HG03039 (cell line): ENCODE results near the gene IGSF23.

Experiments
- ATAC-seq: cut with Tn5 transposase; IDR thresholded peaks from one replicate; pipeline ENCODE4 v1.9.1; 2021; ENCODE audit warnings: mild to moderate bottlenecking, moderate library complexity; ENCODE audit not compliant: unreplicated experiment

IGSF23 gene, protein sequence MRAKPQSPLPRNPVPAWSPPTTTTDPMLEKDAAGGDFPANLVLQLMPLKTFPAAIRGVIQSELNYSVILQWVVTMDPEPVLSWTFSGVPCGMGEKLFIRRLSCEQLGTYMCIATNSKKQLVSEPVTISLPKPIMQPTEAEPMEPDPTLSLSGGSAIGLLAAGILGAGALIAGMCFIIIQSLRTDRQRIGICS

GRCh38 chr19:44613295-44614178 is at the start of gene IGSF23:
Gene IGSF23, plus strand, starts transcription at chr19:44613563. Its CDS starts 83 bp downstream, at chr19:44613646.
- no peak for ATAC-seq

GRCh38 chr19:44566984-44567383 is 46.4 kb upstream of the IGSF23 start:
- no peak for ATAC-seq

DNA sequence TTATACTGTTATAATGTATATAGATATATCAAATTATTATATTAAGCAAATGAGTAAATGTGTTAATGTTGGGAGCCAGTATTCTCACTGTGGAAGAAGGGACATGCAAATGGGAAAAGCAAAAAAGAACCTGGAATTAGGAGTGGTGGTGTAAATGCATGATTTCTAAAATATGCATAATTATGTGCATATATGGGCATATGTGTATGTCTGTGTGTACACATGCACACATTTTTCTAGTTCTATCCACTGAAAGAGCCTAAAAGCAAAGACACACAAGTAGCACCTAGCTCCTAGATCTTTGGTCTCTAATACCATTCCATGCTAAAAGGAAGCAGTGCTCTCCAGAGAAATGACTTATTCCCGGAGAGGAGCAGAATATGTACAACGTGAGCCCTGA is 45.6 kb upstream of the IGSF23 start:
- ATAC-seq = no peak

- no peak for ATAC-seq
These were observed 42.8 kb upstream of the IGSF23 start for GRCh38 chr19:44570603-44570983.

DNA sequence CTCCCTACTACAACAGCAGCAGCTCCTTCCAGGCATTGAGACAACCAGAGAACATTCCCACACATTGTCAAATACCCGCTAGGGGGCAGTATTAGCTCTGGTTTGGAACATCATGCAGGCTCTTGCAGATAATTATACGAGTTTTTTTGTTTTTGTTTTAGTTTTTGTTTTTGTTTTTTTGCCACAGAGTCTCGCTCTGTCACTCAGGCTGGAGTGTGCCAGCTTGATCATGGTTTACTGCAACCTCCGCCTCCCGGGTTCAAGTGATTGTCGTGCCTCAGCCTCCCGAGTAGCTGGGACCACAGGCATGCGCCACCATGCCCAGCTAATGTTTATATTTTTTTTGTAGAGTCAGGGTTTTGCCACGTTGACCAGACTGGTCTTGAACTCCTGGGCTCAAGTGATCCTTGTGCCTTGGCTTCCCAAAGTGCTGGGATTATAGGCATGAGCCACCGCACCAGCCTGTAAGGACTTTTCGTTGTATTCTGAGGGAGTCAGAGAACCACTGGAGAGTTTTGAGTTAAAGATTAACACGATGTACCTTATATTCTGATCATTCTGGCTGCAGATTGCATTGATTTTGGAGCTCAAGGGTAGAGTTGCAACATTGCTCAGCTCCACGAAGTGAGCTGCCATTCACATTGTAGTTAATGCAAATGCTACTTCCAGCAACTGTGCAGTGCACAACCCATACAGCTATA is 42.2 kb upstream of the IGSF23 start:
- no peak for ATAC-seq

- ATAC-seq = no peak
These were observed 41.4 kb upstream of the IGSF23 start for GRCh38 chr19:44571830-44572580.

- ATAC-seq = no peak
These were observed 40.8 kb upstream of the IGSF23 start for GRCh38 chr19:44572581-44572900.

- no peak for ATAC-seq
These were observed 40.2 kb upstream of the IGSF23 start for GRCh38 chr19:44573183-44573582.

DNA sequence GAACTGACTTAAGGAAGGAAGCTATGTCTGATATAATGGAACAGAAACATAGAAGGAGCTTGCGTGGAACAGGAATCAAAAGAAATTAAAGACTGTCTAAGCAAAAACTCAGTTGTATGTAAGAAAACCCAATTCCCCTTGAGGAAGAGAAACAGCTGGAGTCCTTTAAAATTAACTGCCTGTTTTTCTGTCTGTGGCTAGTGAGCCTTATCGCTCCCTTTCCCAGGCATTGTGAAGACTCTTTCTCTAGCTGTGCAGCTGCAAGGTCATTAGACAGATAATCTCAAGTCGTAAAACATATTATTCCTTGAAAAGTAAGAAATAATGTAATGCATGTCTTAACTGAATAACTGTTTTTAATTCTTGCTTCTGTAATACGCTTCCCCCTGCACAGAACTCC is 39.7 kb upstream of the IGSF23 start:
- ATAC-seq = no peak

GRCh38 chr19:44574186-44574950 is 39.0 kb upstream of the IGSF23 start:
- ATAC-seq = no peak

DNA sequence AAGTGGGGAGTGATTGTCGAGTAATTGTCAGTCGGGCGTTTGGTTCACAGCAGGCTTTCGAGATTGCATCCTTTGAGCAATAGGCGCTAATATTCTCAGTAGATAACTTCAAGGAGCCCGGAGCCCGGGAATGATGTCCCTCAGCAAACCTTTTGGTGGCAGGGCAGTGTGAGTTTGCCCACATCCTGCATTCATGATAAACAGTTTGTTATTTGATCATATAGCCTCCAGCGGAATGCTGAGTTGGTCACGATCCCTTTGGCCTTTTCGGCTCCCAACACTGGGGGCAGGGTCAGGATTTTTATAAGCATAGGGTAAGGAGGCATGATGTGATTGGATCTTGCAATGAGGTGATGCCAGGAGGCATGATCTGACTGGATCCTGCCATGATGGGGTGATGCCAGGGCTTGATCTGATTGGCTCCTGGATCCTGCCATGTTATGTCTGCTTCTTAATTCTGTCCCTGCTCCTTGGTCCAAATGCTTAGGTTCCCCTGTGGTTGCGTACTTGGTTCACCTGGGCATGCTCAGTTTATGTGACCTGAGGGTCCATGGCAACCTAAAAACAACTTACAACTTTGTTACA is 38.2 kb upstream of the IGSF23 start:
- ATAC-seq = no peak

DNA sequence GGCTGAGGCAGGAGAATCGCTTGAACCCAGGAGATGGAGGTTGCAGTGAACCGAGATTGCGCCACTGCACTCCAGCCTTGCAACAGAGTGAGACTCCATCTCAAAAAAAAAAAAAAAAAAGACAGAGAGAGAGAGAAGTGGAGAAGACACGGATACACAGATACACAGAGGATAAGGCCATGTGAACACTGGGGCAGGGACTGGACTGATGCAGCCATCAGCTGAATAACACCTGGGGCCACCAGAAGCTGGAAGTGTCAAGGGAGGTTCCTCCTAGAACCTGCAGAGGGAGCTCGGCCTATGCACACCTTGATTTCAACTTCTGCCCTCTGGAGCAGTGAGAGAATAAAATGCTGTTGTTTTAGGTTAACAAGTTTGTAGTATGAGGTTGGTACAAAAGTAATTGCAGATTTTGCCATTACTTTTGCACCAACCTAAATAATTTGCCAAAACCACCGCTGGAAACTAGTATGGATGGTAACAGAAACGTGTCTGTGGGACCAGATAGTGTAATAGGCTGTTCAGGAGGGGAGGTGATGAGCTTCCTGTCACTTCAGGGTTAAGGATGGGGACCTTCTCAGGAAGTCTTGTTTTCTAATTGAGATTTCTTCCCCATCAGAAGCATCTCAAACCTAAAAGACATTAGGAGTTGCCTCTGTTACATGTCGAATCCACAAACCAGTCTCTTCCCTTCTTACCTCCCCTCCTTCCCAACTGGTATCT is 36.4 kb upstream of the IGSF23 start:
- no peak for ATAC-seq

DNA sequence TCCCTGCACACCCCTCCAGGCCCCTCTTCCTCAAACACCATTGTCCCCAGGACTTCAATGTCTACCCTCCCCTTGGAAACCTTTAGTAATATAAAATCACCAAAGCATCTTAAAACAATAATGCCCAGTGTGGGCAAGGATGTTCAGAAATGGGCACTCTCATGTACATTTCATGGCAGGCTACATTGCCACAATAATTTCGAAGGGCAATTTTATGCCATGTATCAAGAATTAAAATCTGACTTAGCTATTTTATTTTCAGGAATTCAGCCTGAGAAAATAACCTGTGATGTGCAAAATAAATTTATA is 35.8 kb upstream of the IGSF23 start:
- ATAC-seq = no peak

GRCh38 chr19:44579663-44580365 is 33.5 kb upstream of the IGSF23 start:
- ATAC-seq = no peak

- ATAC-seq = no peak
These were observed 32.9 kb upstream of the IGSF23 start for GRCh38 chr19:44580366-44580895.

- ATAC-seq = no peak
These were observed 32.1 kb upstream of the IGSF23 start for GRCh38 chr19:44581288-44581687.

DNA sequence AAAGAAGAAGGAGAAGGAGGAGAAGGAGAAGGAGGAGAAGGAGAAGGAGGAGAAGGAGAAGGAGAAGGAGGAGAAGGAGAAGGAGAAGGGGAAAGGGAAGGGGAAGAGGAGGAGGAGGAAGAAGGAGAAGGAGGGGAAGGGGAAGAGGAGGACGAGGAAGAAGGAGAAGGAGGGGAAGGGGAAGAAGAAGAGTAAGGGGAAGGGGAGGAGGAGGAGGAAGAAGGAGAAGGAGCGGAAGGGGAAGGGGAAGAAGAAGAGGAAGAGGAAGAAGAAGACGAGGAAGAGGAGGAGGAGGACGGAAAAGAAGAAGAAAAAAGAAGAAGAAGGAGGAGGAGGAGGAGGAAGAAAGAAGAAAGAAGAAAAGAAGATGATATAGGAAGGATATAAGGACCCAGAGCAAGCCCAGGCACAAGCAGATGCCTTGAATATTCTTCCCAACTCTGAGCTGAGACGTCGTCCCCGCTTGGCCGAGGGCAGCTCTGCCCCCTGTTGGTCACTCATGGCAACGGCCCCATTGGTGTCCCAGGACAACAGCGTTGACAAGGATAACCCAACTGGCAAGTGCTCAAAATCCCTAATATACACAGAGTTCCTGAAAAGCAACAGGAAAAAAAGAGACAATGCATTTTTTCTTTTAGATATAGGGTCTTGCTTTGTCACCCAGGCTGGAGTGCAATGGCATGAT is 30.6 kb upstream of the IGSF23 start:
- ATAC-seq = no peak
